Measurements from ENCODE around the gene GCM1.

GRCh38 chr6:53172468-53172803 lies 23.8 kb upstream of the GCM1 start:
- no peak for TF ChIP-seq CTCF (conservative IDR thresholded peaks at IDR 0.05; ENCODE audit: low read depth, low read length)
- no peak for TF ChIP-seq EZH2 (IDR thresholded peaks at IDR 0.05; ENCODE audit: borderline replicate concordance, low read depth, low read length, poor library complexity, severe bottlenecking)
